ENCODE results near the gene FMO1. TPM values are rescaled to one million over a fixed set of nuclear protein-coding genes. Genes with fewer than 3 reads are reported as not detected.

Gene FMO1
- total RNA-seq, 1 experiment from 2014 or later, result not detected

DNA sequence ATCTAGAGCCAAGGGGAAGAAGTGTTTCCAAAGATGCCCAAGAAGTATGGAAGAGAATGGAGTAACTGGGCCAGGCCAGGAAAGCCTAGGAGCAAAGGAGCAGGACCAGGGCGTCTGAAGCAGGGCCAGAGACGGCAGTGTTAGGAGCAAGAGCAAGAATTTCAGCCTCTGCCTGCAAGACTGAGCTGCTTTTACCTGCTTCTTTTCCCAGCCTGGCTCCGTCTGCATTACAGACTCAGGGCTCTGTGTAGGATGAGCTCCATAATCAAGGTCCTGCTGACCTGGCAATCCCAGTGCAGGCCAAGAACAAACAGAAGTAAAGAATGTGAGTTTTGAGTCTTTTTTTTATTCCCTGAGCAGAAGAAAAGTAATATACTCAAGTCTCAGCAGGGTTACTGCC lies 10.1 kb downstream of the FMO1 start (continued):
- TF ChIP-seq SP1 (IDR thresholded peaks at IDR 0.05; ENCODE audit: low read depth) (no peak), ELF1 (IDR thresholded peaks at IDR 0.05; ENCODE audit: borderline replicate concordance, low read depth) (no peak), SRF (IDR thresholded peaks at IDR 0.05; ENCODE audit: low read depth) (no peak), EZH2phosphoT487 (IDR thresholded peaks at IDR 0.05; ENCODE audit: borderline replicate concordance) (no peak), SIN3A (IDR thresholded peaks at IDR 0.05; ENCODE audit: low read depth) (no peak)
- TF ChIP-seq, protein P1, sequence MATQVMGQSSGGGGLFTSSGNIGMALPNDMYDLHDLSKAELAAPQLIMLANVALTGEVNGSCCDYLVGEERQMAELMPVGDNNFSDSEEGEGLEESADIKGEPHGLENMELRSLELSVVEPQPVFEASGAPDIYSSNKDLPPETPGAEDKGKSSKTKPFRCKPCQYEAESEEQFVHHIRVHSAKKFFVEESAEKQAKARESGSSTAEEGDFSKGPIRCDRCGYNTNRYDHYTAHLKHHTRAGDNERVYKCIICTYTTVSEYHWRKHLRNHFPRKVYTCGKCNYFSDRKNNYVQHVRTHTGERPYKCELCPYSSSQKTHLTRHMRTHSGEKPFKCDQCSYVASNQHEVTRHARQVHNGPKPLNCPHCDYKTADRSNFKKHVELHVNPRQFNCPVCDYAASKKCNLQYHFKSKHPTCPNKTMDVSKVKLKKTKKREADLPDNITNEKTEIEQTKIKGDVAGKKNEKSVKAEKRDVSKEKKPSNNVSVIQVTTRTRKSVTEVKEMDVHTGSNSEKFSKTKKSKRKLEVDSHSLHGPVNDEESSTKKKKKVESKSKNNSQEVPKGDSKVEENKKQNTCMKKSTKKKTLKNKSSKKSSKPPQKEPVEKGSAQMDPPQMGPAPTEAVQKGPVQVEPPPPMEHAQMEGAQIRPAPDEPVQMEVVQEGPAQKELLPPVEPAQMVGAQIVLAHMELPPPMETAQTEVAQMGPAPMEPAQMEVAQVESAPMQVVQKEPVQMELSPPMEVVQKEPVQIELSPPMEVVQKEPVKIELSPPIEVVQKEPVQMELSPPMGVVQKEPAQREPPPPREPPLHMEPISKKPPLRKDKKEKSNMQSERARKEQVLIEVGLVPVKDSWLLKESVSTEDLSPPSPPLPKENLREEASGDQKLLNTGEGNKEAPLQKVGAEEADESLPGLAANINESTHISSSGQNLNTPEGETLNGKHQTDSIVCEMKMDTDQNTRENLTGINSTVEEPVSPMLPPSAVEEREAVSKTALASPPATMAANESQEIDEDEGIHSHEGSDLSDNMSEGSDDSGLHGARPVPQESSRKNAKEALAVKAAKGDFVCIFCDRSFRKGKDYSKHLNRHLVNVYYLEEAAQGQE (IDR thresholded peaks at IDR 0.05; ENCODE audit: low read depth), result no peak

DNA sequence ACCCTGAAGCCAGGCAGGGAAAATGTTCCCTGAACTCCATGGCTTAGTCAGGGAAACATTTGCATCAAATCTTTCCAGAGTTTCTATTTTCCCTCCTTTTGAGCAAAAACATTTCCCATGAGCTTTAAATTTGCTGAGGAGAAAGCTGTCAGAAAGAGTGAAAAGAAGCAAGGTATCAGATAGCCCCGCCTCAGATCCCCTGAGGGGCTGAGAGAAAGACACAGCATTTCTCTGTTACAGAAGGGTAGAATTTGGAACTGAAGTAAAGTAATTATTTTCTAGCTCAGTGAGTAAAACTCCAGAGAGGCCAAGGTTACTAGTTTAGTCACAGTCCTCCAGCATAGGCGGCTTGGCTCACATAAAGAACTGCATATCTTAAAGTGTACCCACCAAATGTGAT lies 10.6 kb downstream of the FMO1 start:
- no peaks in the 10 kb centered on the region for H3K36me3 ChIP-seq (ENCODE audit: control insufficient read depth in 1 of 2, insufficient read depth in 2 of 2, low read length in 2 of 2)
- H3K9ac ChIP-seq (ENCODE audit: low read length), result no peak overlapping the region
- H3K9me3 ChIP-seq (ENCODE audit: control insufficient read depth in 1 of 2, insufficient read depth in 1 of 2, low read depth in 1 of 2, low read length in 2 of 2), result no peaks in the 10 kb centered on the region
- ATAC-seq (no peak), DNase-seq (ENCODE audit: low read depth, low spot score) (no peak)
- H3K4me1 ChIP-seq (ENCODE audit: control insufficient read depth in 1 of 2, insufficient read depth in 2 of 2, low read length in 2 of 2), result no peaks in the 10 kb centered on the region; a peak in 1 of 4 replicates
- no peaks in the 10 kb centered on the region for H3K27me3 ChIP-seq (ENCODE audit: insufficient read depth, low read length)
- no peak overlapping the region for H2AFZ ChIP-seq (ENCODE audit: low read depth, low read length, poor library complexity, severe bottlenecking)
- no peak overlapping the region for H3K4me2 ChIP-seq (ENCODE audit: low read length)
- H4K20me1 ChIP-seq (ENCODE audit: insufficient read depth), result no peaks in the 10 kb centered on the region
- RAD21 ChIA-PET (ENCODE audit: low non-redundant PET in 1 of 2, low total read pairs in 2 of 2, uncharacterized antibody in 2 of 2, unreplicated experiment in 2 of 2), result no interaction called here
- CTCF ChIA-PET, result interaction anchor here (1.7 kb wide), 1 partner anchor 13 kb away, joined by 11 read pairs; no protein-coding TSS in a partner anchor
- TF ChIP-seq POLR2A (IDR thresholded peaks at IDR 0.05; ENCODE audit: borderline replicate concordance, extremely low read depth, insufficient read depth, insufficient read length) (no peak), CEBPB (IDR thresholded peaks at IDR 0.05; ENCODE audit: low read depth) (no peak), CBX3 (IDR thresholded peaks at IDR 0.05; ENCODE audit: low read depth) (no peak), ZBTB33 (IDR thresholded peaks at IDR 0.05; ENCODE audit: extremely low read depth, insufficient replicate concordance, low read length) (no peak), ZNF274 (IDR thresholded peaks at IDR 0.05; ENCODE audit: low read depth, low read length) (no peak), SRF (IDR thresholded peaks at IDR 0.05; ENCODE audit: low read depth) (no peak), MAX (IDR thresholded peaks at IDR 0.05) (no peak), EGR1 (IDR thresholded peaks at IDR 0.05; ENCODE audit: low read depth) (no peak), ZFX (IDR thresholded peaks at IDR 0.05) (no peak), TCF7L2 (IDR thresholded peaks at IDR 0.05; ENCODE audit: borderline replicate concordance, extremely low read depth, insufficient read depth, insufficient read length) (no peak), SIN3A (IDR thresholded peaks at IDR 0.05; ENCODE audit: low read depth) (no peak), POLR2AphosphoS5 (IDR thresholded peaks at IDR 0.05; ENCODE audit: low read depth, low read length) (no peak), RAD21 (IDR thresholded peaks at IDR 0.05; ENCODE audit: low read depth) (no peak), JUND (IDR thresholded peaks at IDR 0.05) (no peak), ELF1 (IDR thresholded peaks at IDR 0.05; ENCODE audit: borderline replicate concordance, low read depth) (no peak)
- TF ChIP-seq, protein P2, sequence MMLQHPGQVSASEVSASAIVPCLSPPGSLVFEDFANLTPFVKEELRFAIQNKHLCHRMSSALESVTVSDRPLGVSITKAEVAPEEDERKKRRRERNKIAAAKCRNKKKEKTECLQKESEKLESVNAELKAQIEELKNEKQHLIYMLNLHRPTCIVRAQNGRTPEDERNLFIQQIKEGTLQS (IDR thresholded peaks at IDR 0.05), result no peak
- no TSS peak for BruUV-seq (replicated peaks)
- intact Hi-C loops (cut with micrococcal nuclease), result no loop called here
- POLR2A ChIA-PET, result no interaction called here
- H3K79me2 ChIP-seq (ENCODE audit: insufficient read depth, low read length), result no peaks in the 10 kb centered on the region
- H3K9me2 ChIP-seq (ENCODE audit: insufficient read depth), result no peaks in the 10 kb centered on the region
- H3K27ac ChIP-seq (ENCODE audit: low read depth, low read length), result no peak overlapping the region
- no peak overlapping the region for H3K4me3 ChIP-seq (replicated peaks in 1 of 2; ENCODE audit: low read depth in 1 of 2, low read length in 2 of 2)

All from HCT116 (cell line).